Activated T-cell treated with anti-CD3 and anti-CD28 coated beads, Interleukin-2, amount 50 U/mL, for 72 hours (primary cell): ENCODE data around the gene CNPPD1. TPM values are rescaled to one million over a fixed set of nuclear protein-coding genes. Genes with fewer than 3 reads are reported as not detected.
A peak's percentile ranks its signal among the peaks of the same experiment; 100 is the strongest.

Source experiments
- ATAC-seq, 2 donors: fragments of 150-1000 bp; cut with Tn5 transposase; replicated peaks in 1 of 2; 2 replicates each; pipeline ENCODE4 v1.10.0; 2021; ENCODE audit warnings: moderate library complexity in 2 of 2, mild to moderate bottlenecking in 1 of 2
- DNase-seq, 2 donors: peaks; one replicate each; pipeline ENCODE4 v3.0.0; 2021 to 2022; ENCODE audit warnings: mixed read lengths in 1 of 2
- H3K27ac Mint-ChIP-seq: one replicate; pipeline ENCODE4 v1.8.0; 2022; ENCODE audit warnings: mild to moderate bottlenecking, moderate library complexity, mixed read lengths
- H3K27me3 Mint-ChIP-seq: one replicate; pipeline ENCODE4 v1.8.0; 2022; ENCODE audit warnings: low read depth, mixed read lengths
- H3K36me3 Mint-ChIP-seq, 2 donors: one replicate each; pipeline ENCODE4 v1.8.0; 2022; ENCODE audit warnings: mixed read lengths in 2 of 2, mild to moderate bottlenecking in 1 of 2; ENCODE audit not compliant: insufficient read depth in 2 of 2
- H3K4me1 Mint-ChIP-seq: one replicate; pipeline ENCODE4 v1.8.0; 2022; ENCODE audit warnings: low read depth, mixed read lengths
- H3K4me3 Mint-ChIP-seq, 2 donors: one replicate each; pipeline ENCODE4 v1.8.0; 2022; ENCODE audit warnings: mild to moderate bottlenecking in 2 of 2, mixed read lengths in 2 of 2, moderate library complexity in 2 of 2
- H3K9me3 Mint-ChIP-seq, 2 donors: one replicate each; pipeline ENCODE4 v1.8.0; 2022; ENCODE audit warnings: mixed read lengths in 2 of 2
- total RNA-seq, 2 donors: library from RNA; stranded (reverse); gene quantifications; one replicate each; pipeline ENCODE4 v1.2.3, GENCODE V29; 2022

CNPPD1 gene
- 10 to 100 TPM; 53.5 to 54.5 TPM for total RNA-seq

DNA sequence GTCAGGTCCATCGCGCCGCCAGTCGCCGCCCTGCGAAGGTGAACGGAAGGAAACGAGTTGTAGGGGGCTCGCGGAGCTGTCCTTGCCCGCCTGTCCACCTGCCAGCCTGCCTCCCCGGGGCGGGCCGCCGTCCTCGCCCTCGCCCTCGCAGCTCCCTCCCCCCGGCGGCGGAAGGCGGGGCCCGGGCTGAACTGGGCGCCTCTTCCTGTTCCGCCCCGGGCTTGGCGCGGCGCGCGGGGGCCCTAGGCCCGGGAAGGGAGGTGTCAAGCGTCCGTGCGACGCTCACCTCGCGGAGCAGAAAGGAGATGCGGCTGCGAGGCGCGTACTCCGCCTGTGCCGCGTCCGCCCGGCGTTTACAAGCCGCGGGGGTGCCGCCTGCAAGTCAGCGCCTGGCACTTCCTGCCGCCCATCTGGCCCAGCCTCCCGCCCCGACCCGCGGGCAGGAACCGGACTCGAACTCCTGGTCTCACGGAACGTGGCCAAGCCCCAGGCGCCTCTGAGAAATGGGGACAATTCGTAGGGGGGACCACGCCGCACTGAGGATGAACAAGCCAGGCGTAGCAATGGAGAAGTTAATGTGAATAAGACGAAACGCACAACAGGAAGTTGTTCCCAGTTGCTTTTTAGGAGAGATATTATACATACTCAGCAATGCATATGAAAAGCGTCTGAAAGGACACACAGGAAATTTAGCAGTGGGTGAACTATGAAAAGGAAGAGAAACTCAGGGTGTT, at the start of gene CNPPD1:
CNPPD1 (minus strand) TSS at position 108 of the 734 bp plus-strand sequence; CDS start at position 11, 97 bp downstream.
- Mint-ChIP-seq H3K27ac (peak within 1 kb of the TSS; percentile 95), H3K27me3 (no peaks in the 10 kb centered on the region), H3K9me3 (no peaks in the 10 kb centered on the region), H3K4me3 (peak within 1 kb of the TSS; percentile 96 to 99), H3K36me3 (peaks cover 9 to 18% of the 10 kb centered on the region in 2 donors), H3K4me1 (peaks cover 63% of the 10 kb centered on the region)
- ATAC-seq (peak; percentile 86 to 87), DNase-seq (peak; percentile 93 to 95)

GRCh38 chr2:219225350-219225749, 48.6 kb upstream of the CNPPD1 start:
- ATAC-seq = no peak

GRCh38 chr2:219223831-219224610, 47.3 kb upstream of the CNPPD1 start:
- H3K4me3 Mint-ChIP-seq = no peak overlapping the region
- no peaks in the 10 kb centered on the region for H3K9me3 Mint-ChIP-seq
- peaks cover 22% of the 10 kb centered on the region for H3K4me1 Mint-ChIP-seq
- H3K27me3 Mint-ChIP-seq = no peaks in the 10 kb centered on the region
- no peak for ATAC-seq
- DNase-seq = no peak
- H3K27ac Mint-ChIP-seq = no peak overlapping the region
- H3K36me3 Mint-ChIP-seq = peaks cover 7 to 19% of the 10 kb centered on the region in 2 donors

More at GRCh38 chr2:219225350-219225749, 48.6 kb upstream of the CNPPD1 start:
- Mint-ChIP-seq H3K9me3 (no peaks in the 10 kb centered on the region), H3K27me3 (no peaks in the 10 kb centered on the region), H3K36me3 (peaks cover 13 to 23% of the 10 kb centered on the region in 2 donors), H3K4me3 (no peak overlapping the region), H3K27ac (no peak overlapping the region), H3K4me1 (peaks cover 23% of the 10 kb centered on the region)
- DNase-seq = no peak

DNA sequence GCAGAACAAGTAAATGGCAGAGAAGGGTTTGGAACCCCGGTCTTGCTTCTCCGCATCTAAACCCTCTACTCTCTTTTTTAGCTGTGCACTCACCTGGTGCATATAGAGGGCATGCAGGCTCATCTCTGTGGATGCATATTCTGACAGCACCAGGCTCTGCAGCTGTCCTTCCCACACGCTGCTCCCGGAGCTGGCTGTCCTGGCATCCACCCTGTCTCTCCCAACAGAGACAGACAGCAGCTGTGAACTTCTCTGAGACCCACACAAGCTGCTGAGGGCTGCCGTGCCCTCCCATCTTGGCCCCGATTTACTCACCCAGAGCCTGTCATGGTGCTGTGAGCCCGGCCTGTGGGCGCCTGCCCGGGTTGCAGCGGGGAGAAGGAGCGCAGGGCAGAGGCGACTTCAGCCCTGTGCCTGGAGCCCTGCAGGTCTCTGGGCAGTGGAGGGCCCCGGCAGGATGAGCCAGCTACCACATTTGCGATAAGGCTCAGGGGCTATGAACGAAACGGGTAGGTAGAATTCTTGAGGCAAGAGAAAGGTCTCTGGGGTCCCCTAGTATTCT, 45.3 kb upstream of the CNPPD1 start:
- Mint-ChIP-seq H3K9me3 (no peaks in the 10 kb centered on the region), H3K4me1 (peaks cover 16% of the 10 kb centered on the region), H3K27ac (no peak overlapping the region), H3K4me3 (no peak overlapping the region), H3K27me3 (no peaks in the 10 kb centered on the region), H3K36me3 (peaks cover 7 to 19% of the 10 kb centered on the region in 2 donors)
- DNase-seq (no peak), ATAC-seq (no peak)

- no peak overlapping the region for H3K4me3 Mint-ChIP-seq
- no peaks in the 10 kb centered on the region for H3K9me3 Mint-ChIP-seq
- no peak for DNase-seq
- ATAC-seq = no peak
- H3K27me3 Mint-ChIP-seq = no peaks in the 10 kb centered on the region
- H3K4me1 Mint-ChIP-seq = peaks cover 15% of the 10 kb centered on the region
- peaks cover 7 to 19% of the 10 kb centered on the region in 2 donors for H3K36me3 Mint-ChIP-seq
- H3K27ac Mint-ChIP-seq = no peak overlapping the region
Observed at GRCh38 chr2:219220652-219221402, 44.1 kb upstream of the CNPPD1 start.

GRCh38 chr2:219219784-219220532, 43.2 kb upstream of the CNPPD1 start:
- peak overlapping the region in 1 of 2 donors; percentile 89 for H3K4me3 Mint-ChIP-seq

GRCh38 chr2:219218732-219219701, 42.3 kb upstream of the CNPPD1 start, which contains the start of gene ABCB6:
Gene ABCB6 (minus strand): TSS chr2:219218958. CDS start chr2:219218673, 285 bp downstream.
- Mint-ChIP-seq H3K27me3 (no peaks in the 10 kb centered on the region), H3K4me3 (peak within 1 kb of the TSS; percentile 86 to 89), H3K36me3 (peaks cover 10 to 13% of the 10 kb centered on the region in 2 donors), H3K27ac (peak within 1 kb of the TSS; percentile 77), H3K4me1 (peaks cover 15% of the 10 kb centered on the region), H3K9me3 (no peaks in the 10 kb centered on the region)
- DNase-seq (peak; percentile 83 to 84), ATAC-seq (peak; percentile 75 to 77)

More at GRCh38 chr2:219219784-219220532, 43.2 kb upstream of the CNPPD1 start:
- no peaks in the 10 kb centered on the region for H3K27me3 Mint-ChIP-seq
- DNase-seq = no peak
- H3K9me3 Mint-ChIP-seq = no peaks in the 10 kb centered on the region
- ATAC-seq = no peak
- no peak overlapping the region for H3K27ac Mint-ChIP-seq
- peaks cover 15% of the 10 kb centered on the region for H3K4me1 Mint-ChIP-seq
- H3K36me3 Mint-ChIP-seq = peaks cover 7 to 15% of the 10 kb centered on the region in 2 donors

DNA sequence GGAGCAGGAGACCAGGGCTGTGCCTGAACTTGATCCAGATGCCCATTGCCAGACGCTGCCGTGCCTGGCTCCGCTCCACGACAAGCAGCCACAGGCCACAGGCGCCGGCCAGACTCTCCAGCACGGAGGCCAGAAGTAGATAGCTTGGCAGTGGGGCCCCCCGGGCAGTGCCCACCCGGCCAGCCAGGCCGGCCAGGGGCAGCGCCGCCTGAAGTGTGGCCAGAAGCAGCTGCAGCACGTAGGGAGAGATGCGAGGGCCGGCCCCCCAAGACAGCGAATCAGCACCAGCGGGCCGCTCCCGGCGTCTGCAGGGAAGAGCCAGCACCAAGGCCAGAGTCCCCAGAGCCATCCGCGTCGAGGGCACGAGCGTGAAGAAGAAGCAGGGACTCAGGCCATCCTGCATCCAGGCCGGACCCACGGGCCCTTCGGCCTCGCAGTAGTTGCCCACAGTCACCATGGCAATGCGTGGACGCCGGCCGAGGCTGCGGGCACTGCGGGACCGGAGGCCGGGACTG, 41.5 kb upstream of the CNPPD1 start:
- Mint-ChIP-seq H3K27ac (peak overlapping the region; percentile 77), H3K36me3 (peaks cover 6 to 7% of the 10 kb centered on the region in 2 donors), H3K27me3 (no peaks in the 10 kb centered on the region), H3K4me1 (peaks cover 15% of the 10 kb centered on the region), H3K4me3 (peak overlapping the region; percentile 86 to 89), H3K9me3 (no peaks in the 10 kb centered on the region)
- ATAC-seq (peak; percentile 38 to 40), DNase-seq (no peak)

DNA sequence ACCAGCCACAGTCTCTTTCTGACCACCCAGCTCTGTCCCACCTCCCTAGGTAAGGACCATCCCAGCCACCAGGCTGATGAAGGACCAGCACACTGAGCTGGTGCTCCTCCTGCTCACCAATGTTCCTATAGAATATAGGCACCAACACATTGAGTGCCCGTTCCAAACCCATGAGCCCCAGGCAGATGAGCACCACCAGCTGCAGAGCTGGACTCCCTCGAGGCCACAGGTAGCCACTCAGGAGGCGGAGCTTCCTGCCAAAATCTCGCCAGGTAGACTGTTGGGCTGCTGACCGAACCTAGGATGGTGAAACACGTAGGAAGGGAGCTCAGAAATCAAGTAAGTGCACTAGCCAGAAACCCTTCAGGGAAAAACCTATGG, 39.8 kb upstream of the CNPPD1 start:
- H3K36me3 Mint-ChIP-seq = peaks cover 5% of the 10 kb centered on the region in 2 donors

GRCh38 chr2:219215871-219216534, 39.3 kb upstream of the CNPPD1 start:
- peaks cover 30% of the 10 kb centered on the region for H3K4me1 Mint-ChIP-seq
- H3K4me3 Mint-ChIP-seq = no peak overlapping the region
- no peak for ATAC-seq
- H3K36me3 Mint-ChIP-seq = peaks cover 2 to 3% of the 10 kb centered on the region in 2 donors
- no peak overlapping the region for H3K27ac Mint-ChIP-seq
- DNase-seq = no peak
- no peaks in the 10 kb centered on the region for H3K9me3 Mint-ChIP-seq
- no peaks in the 10 kb centered on the region for H3K27me3 Mint-ChIP-seq

More for the DNA sequence above, 39.8 kb upstream of the CNPPD1 start:
- Mint-ChIP-seq H3K27me3 (no peaks in the 10 kb centered on the region), H3K9me3 (no peaks in the 10 kb centered on the region), H3K27ac (peak overlapping the region; percentile 61), H3K4me3 (peak overlapping the region in 1 of 2 donors; percentile 38), H3K4me1 (peaks cover 25% of the 10 kb centered on the region)
- DNase-seq (no peak), ATAC-seq (no peak)
